ENCODE data around the gene STRN4. TPM values are rescaled to one million over a fixed set of nuclear protein-coding genes. Genes with fewer than 3 reads are reported as not detected.
"Not testable (repeated sequence)": the region's sequence is repeated elsewhere in the genome, so short reads cannot be mapped to it uniquely, and the experiment has no call there.

Gene STRN4
- total RNA-seq, 1 experiment from 2014 or later = 107 TPM

DNA sequence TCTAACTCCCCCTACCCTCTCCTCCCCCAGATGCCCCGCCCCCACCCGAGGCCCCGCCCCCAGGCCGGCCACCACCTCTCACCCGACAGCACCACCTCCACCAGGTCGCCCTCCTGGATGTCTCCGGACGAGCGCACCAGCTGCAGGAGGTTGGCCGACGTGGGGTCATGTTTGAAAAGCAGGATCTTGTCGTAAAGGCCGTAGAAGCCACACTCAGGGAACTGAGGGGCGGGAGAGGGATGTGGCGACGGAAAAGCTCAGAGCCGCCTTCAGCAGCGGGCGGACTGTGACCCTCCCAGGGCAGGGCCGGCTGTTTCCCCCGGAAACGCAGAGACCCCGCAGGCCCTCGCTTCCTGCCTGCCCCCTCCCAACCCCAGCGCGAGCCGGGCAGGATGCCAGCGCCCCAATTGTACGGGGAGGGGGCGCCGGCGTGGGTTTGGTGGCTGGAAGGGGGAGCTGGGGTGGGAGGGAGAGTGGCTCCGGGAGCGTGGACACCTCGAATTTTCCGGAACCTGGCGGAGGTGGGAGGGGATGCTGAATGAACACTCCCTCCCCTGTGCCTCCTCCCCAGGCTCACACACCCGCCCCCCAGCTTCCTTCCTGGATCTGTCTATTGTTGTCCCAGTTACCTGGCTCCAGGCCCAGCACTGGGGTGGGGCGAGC lies 32.3 kb downstream of the STRN4 start:
- Histone ChIP-seq H3K36me3 (ENCODE audit: control insufficient read depth in 1 of 2, insufficient read depth in 2 of 2, low read length in 2 of 2) (peaks cover 5 to 14% of the 10 kb centered on the region in 2 experiments; a peak in 2 of 4 replicates), H3K27me3 (ENCODE audit: insufficient read depth, low read length) (no peaks in the 10 kb centered on the region), H3K9ac (ENCODE audit: low read length) (peak overlapping the region; percentile 84), H3K9me2 (ENCODE audit: insufficient read depth) (no peaks in the 10 kb centered on the region), H3K4me2 (ENCODE audit: low read length) (peak overlapping the region; percentile 92), H2AFZ (ENCODE audit: low read depth, low read length, poor library complexity, severe bottlenecking) (no peak overlapping the region), H3K27ac (ENCODE audit: low read depth, low read length) (peak overlapping the region; percentile 90), H3K9me3 (ENCODE audit: control insufficient read depth in 1 of 2, insufficient read depth in 1 of 2, low read depth in 1 of 2, low read length in 2 of 2) (no peaks in the 10 kb centered on the region), H3K4me1 (ENCODE audit: control insufficient read depth in 1 of 2, insufficient read depth in 2 of 2, low read length in 2 of 2) (peaks cover 10 to 36% of the 10 kb centered on the region in 2 experiments; a peak in 3 of 4 replicates), H4K20me1 (ENCODE audit: insufficient read depth) (no peaks in the 10 kb centered on the region), H3K79me2 (ENCODE audit: insufficient read depth, low read length) (peaks cover 31% of the 10 kb centered on the region), H3K4me3 (replicated peaks in 1 of 2; ENCODE audit: low read depth in 1 of 2, low read length in 2 of 2) (peak overlapping the region; percentile 82 to 90)
- ChIA-PET CTCF (interaction anchor here (0.7 to 1.9 kb wide), 6 partner anchors 10 to 99 kb away, joined by 3 to 17 read pairs (median 5); no protein-coding TSS in a partner anchor), RAD21 (ENCODE audit: low non-redundant PET in 1 of 2, low total read pairs in 2 of 2, uncharacterized antibody in 2 of 2, unreplicated experiment in 2 of 2) (no interaction called here), POLR2A (interaction anchor here (0.5 to 1.8 kb wide), 6 partner anchors 12 to 113 kb away, joined by 3 to 8 read pairs (median 4); partner anchors contain the start of gene CALM3)
- TF ChIP-seq, protein P1, sequence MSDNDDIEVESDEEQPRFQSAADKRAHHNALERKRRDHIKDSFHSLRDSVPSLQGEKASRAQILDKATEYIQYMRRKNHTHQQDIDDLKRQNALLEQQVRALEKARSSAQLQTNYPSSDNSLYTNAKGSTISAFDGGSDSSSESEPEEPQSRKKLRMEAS (IDR thresholded peaks at IDR 0.05) = 0 out of 2 replicates have a peak, but pooled peaks have one; percentile 38
- no peak for TF ChIP-seq EGR1 (IDR thresholded peaks at IDR 0.05; ENCODE audit: low read depth)
- no peak for TF ChIP-seq EZH2phosphoT487 (IDR thresholded peaks at IDR 0.05; ENCODE audit: borderline replicate concordance)
- TF ChIP-seq POLR2AphosphoS5 (IDR thresholded peaks at IDR 0.05; ENCODE audit: low read depth, low read length) = peak; percentile 47
- TF ChIP-seq SP1 (IDR thresholded peaks at IDR 0.05; ENCODE audit: low read depth) = peak; percentile 9; the same call in 1 of the 2 replicates
- ATAC-seq = peak; percentile 72
- peak; percentile 70 for DNase-seq (ENCODE audit: low read depth, low spot score)
- intact Hi-C loops (cut with micrococcal nuclease) = no loop called here
- no TSS peak for BruUV-seq (replicated peaks)

DNA sequence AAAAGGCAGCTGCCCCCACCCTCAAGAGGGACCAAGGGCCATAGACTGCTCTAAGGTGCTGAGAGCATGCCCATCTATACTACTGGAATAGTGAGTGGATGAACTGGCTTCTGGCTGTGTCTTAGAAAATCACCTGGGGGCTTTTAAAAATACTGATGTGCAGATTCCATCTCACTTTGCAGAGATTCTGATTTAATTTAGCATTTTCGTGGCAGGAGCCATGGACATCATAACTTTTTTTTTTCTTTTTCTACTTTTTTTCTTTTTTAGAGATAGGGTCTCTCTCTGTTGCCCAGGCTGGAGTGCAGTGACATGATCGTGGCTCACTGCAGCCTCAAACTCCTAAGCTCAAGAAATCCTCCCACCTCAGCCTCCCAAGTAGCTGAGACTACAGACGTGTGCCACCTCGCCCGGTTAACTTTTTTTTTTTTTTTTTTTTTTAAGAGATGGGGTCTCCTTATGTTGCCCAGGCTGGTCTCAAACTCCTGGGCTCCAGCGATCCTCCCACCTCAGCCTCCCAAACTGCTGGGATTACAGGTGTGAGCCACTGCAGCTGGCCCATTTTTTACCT lies 33.4 kb downstream of the STRN4 start:
- RAD21 ChIA-PET (ENCODE audit: low non-redundant PET in 1 of 2, low total read pairs in 2 of 2, uncharacterized antibody in 2 of 2, unreplicated experiment in 2 of 2); ATAC-seq; H3K9ac ChIP-seq (ENCODE audit: low read length); H3K9me2 ChIP-seq (ENCODE audit: insufficient read depth); H3K9me3 ChIP-seq (ENCODE audit: control insufficient read depth in 1 of 2, insufficient read depth in 1 of 2, low read depth in 1 of 2, low read length in 2 of 2); intact Hi-C loops (cut with micrococcal nuclease); H3K4me2 ChIP-seq (ENCODE audit: low read length); H3K27me3 ChIP-seq (ENCODE audit: insufficient read depth, low read length); H2AFZ ChIP-seq (ENCODE audit: low read depth, low read length, poor library complexity, severe bottlenecking); H3K4me3 ChIP-seq (replicated peaks in 1 of 2; ENCODE audit: low read depth in 1 of 2, low read length in 2 of 2); DNase-seq (ENCODE audit: low read depth, low spot score); CTCF ChIA-PET; H4K20me1 ChIP-seq (ENCODE audit: insufficient read depth): not testable (repeated sequence)
- Histone ChIP-seq H3K36me3 (ENCODE audit: control insufficient read depth in 1 of 2, insufficient read depth in 2 of 2, low read length in 2 of 2) (peaks cover 7 to 15% of the 10 kb centered on the region in 2 experiments; a peak in 2 of 4 replicates), H3K27ac (ENCODE audit: low read depth, low read length) (0 out of 2 replicates have a peak overlapping the region, but pooled peaks have one; percentile 18), H3K79me2 (ENCODE audit: insufficient read depth, low read length) (peaks cover 31% of the 10 kb centered on the region), H3K4me1 (ENCODE audit: control insufficient read depth in 1 of 2, insufficient read depth in 2 of 2, low read length in 2 of 2) (peaks cover 10 to 29% of the 10 kb centered on the region in 2 experiments; a peak in 3 of 4 replicates)
- TSS peak; percentile 5 for BruUV-seq (replicated peaks)
- POLR2A ChIA-PET = interaction anchor here (1.8 kb wide), 1 partner anchor 15 kb away, joined by 8 read pairs; no protein-coding TSS in a partner anchor
